Transverse colon (tissue), 4 donors: ENCODE results near the gene PPP1R14D. TPM values are rescaled to one million over a fixed set of nuclear protein-coding genes. Genes with fewer than 3 reads are reported as not detected.

ENCODE experiments used
- DNase-seq: peaks from one replicate; pipeline ENCODE4 v3.0.0-alpha.2; 2019
- H3K27ac ChIP-seq, 4 donors: fragments of 200-600 bp; sonication (generic); 2 replicates each; pipeline ENCODE4 v1.5.1; 2016 to 2018; ENCODE audit warnings: inconsistent platforms in 4 of 4
- H3K27me3 ChIP-seq: fragments of 200-600 bp; sonication (generic); 2 replicates; pipeline ENCODE4 v1.5.1; 2017; ENCODE audit warnings: inconsistent platforms
- H3K36me3 ChIP-seq, 4 donors: fragments of 200-600 bp; sonication (generic); 2 replicates each; pipeline ENCODE4 v1.5.1; 2017 to 2019; ENCODE audit warnings: inconsistent platforms in 4 of 4
- H3K4me1 ChIP-seq, 4 donors: fragments of 200-600 bp; sonication (generic); 2 replicates each; pipeline ENCODE4 v1.5.1; 2017 to 2020; ENCODE audit warnings: inconsistent platforms in 4 of 4
- H3K4me3 ChIP-seq, 4 donors: fragments of 200-600 bp; sonication (generic); 1 replicate in 1 of 4; 2 replicates in 3 of 4; pipeline versions ENCODE4 v1.5.1 to v1.6.1; 2017 to 2019; ENCODE audit warnings: inconsistent platforms in 4 of 4
- H3K9me3 ChIP-seq, 2 donors: fragments of 200-600 bp; sonication (generic); 2 replicates each; pipeline ENCODE4 v1.5.1; 2017 to 2019; ENCODE audit warnings: inconsistent platforms in 2 of 2
- CTCF ChIP-seq, 5 experiments: fragments of 200-600 bp in 3 of 5; fragments of 450-650 bp in 2 of 5; sonication (generic) in 3 of 5; IDR thresholded peaks; 1 replicate in 2 of 5; 2 replicates in 3 of 5; pipeline ENCODE4 v1.5.1; 2016 to 2017; ENCODE audit warnings: antibody characterized with exemption in 5 of 5, inconsistent platforms in 3 of 5, mild to moderate bottlenecking in 2 of 5, moderate library complexity in 1 of 5
- EP300 ChIP-seq: sonication (generic); formaldehyde crosslinking; IDR thresholded peaks from one replicate; pipeline ENCODE4 v1.6.1; 2017; ENCODE audit warnings: antibody characterized with exemption, low read depth
- POLR2A ChIP-seq: fragments of 450-650 bp; IDR thresholded peaks from one replicate; pipeline ENCODE4 v1.6.1; 2016; ENCODE audit warnings: antibody characterized with exemption, mild to moderate bottlenecking, moderate library complexity
- POLR2AphosphoS5 ChIP-seq, 3 donors: sonication (generic); formaldehyde crosslinking; IDR thresholded peaks; one replicate each; pipeline ENCODE4 v1.6.1; 2016; ENCODE audit warnings: antibody characterized with exemption in 3 of 3
- WGBS, 2 donors: methylation state at CpG; one replicate each; pipeline ENCODE4 v1.1.5; 2018; ENCODE audit warnings: low coverage in 1 of 2; 5-methylcytosine and 5-hydroxymethylcytosine counted together
- in situ Hi-C, 4 donors: fragments of 200-750 bp; cut with MboI; loops; one replicate each; pipeline versions ENCODE4 v1.15.0 to v1.15.1; 2017; ENCODE audit warnings: low sequenced_read_pairs in 3 of 4, low pct_ligation_motif_present in 1 of 4, low pct_unique_long_range_greater_than_20kb in 1 of 4
- intact Hi-C: fragments of 100-400 bp; cut with DNase I; formaldehyde crosslinking; loops from one replicate; pipeline ENCODE4 v1.15.1; 2023; ENCODE audit warnings: low total_unique reads
- total RNA-seq, 4 donors: library from RNA; depleted of rRNA; stranded (reverse); fragments of >200 nt; gene quantifications; one replicate each; pipeline ENCODE4 v1.1.0, GENCODE V29; 2016

The PPP1R14D gene
- total RNA-seq, 4 donors from 2014 or later: 19.5 to 256 (median 144) TPM

DNA sequence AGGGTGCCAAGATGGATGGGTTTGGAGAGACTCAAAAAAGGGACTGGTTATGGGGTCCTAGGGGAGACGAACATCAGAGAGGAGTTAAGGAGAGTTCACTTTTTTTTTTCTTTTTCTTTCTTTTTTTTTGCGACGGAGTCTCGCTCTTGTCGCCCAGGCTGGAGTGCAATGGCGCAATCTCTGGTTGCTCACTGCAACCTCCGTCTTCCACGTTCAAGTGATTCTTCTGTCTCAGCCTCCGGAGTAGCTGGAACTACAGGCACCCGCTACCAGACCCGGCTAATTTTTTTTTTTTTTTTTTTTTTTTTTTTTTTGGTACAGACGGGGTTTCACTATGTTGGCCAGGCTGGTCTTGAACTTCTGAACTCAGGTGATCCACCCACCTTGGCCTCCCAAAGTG is 16.5 kb upstream of the PPP1R14D start:
- Histone ChIP-seq H3K4me3 (peak overlapping the region; percentile 46 to 73 (median 64)), H3K9me3 (no peaks in the 10 kb centered on the region), H3K27ac (peak overlapping the region; percentile 85 to 94 (median 92)), H3K27me3 (peaks cover 9% of the 10 kb centered on the region), H3K4me1 (peaks cover 0 to 51% (median 21%) of the 10 kb centered on the region in 4 donors), H3K36me3 (no peaks in the 10 kb centered on the region)
- 29 to 33% methylated on average over 6 to 11 of the region's 12 CpGs for WGBS, 2 donors
- DNase-seq: no peak
- TF ChIP-seq POLR2A (no peak), POLR2AphosphoS5 (IDR thresholded peaks at IDR 0.05) (no peak), CTCF (IDR thresholded peaks at IDR 0.05) (no peak), EP300 (no peak)
- intact Hi-C loops: no loop called here
- in situ Hi-C loops: no loop called here

DNA sequence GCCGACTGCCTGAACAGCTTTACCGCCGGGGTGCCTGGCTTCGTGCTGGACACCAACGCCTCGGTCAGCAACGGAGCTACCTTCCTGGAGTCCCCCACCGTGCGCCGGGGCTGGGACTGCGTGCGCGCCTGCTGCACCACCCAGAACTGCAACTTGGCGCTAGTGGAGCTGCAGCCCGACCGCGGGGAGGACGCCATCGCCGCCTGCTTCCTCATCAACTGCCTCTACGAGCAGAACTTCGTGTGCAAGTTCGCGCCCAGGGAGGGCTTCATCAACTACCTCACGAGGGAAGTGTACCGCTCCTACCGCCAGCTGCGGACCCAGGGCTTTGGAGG is 16.2 kb upstream of the PPP1R14D start:
- intact Hi-C loops (no loop called here), in situ Hi-C loops (no loop called here)
- Histone ChIP-seq H3K9me3 (no peaks in the 10 kb centered on the region), H3K27me3 (peaks cover 9% of the 10 kb centered on the region), H3K27ac (peak overlapping the region; percentile 85 to 94 (median 92)), H3K4me1 (peaks cover 0 to 48% (median 21%) of the 10 kb centered on the region in 4 donors), H3K4me3 (peak overlapping the region; percentile 46 to 73 (median 64)), H3K36me3 (no peaks in the 10 kb centered on the region)
- DNase-seq: peak; percentile 39
- TF ChIP-seq CTCF (IDR thresholded peaks at IDR 0.05) (peak in 1 of 5 experiments; percentile 19), EP300 (no peak)
- WGBS, 2 donors: 0 to 4% methylated on average over 3 to 28 of the region's 28 CpGs

DNA sequence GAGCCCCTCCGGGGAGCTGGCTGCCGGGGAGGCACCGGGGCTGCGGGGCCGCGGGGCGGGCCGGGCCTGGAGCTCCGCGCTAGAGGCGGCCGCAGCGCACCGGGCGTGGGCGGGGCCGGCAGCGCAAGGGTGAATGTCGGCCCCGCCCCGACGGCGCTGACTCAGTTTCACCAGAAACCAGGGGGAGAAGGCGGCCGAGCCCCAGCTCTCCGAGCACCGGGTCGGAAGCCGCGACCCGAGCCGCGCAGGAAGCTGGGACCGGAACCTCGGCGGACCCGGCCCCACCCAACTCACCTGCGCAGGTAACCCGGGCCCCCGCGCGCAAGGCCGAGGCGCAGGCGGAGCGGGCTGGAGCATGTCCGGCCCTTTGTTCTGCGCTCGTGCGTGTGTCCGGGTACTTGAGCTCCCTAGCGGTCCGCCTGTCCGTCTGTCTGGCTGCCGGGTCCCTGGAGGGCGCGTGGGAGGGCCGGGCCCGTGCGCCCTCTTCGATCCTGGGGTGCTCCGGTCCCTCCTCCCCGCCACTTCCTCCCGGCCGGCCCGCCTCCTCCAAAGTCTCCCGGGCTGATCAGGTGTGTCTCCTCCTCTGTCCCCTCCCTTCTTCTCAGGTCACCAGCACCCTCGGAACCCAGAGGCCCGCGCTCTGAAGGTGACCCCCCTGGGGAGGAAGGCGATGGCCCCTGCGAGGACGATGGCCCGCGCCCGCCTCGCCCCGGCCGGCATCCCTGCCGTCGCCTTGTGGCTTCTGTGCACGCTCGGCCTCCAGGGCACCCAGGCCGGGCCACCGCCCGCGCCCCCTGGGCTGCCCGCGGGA is 15.6 kb upstream of the PPP1R14D start, which contains the start of gene SPINT1:
Gene SPINT1 (plus strand): TSS at position 164 of the 811 bp plus-strand sequence. CDS start 507 bp downstream, at position 671.
- peak; percentile 82 for DNase-seq
- H3K36me3 ChIP-seq: no peaks in the 10 kb centered on the region
- peaks cover 0 to 46% (median 21%) of the 10 kb centered on the region in 4 donors for H3K4me1 ChIP-seq
- in situ Hi-C loops: no loop called here
- 1% methylated on average over 32 of the region's 89 CpGs; no CpG with 5 or more reads in 1 of the 2 donors for WGBS, 2 donors
- peak within 1 kb of the TSS; percentile 85 to 94 (median 92) for H3K27ac ChIP-seq
- TF ChIP-seq EP300: no peak
- TF ChIP-seq POLR2A: peak; percentile 89
- TF ChIP-seq POLR2AphosphoS5 (IDR thresholded peaks at IDR 0.05): peak; percentile 44 to 78 (median 65)
- intact Hi-C loops: no loop called here
- H3K27me3 ChIP-seq: peaks cover 9% of the 10 kb centered on the region
- peak within 1 kb of the TSS; percentile 46 to 73 (median 64) for H3K4me3 ChIP-seq
- no peaks in the 10 kb centered on the region for H3K9me3 ChIP-seq

- peak overlapping the region; percentile 26 to 73 (median 64) for H3K4me3 ChIP-seq
- H3K27me3 ChIP-seq: peaks cover 9% of the 10 kb centered on the region
- no peaks in the 10 kb centered on the region for H3K9me3 ChIP-seq
- H3K27ac ChIP-seq: peak overlapping the region; percentile 85 to 94 (median 92)
- intact Hi-C loops: no loop called here
- DNase-seq: no peak
- TF ChIP-seq CTCF (IDR thresholded peaks at IDR 0.05) (no peak), EP300 (no peak), POLR2AphosphoS5 (IDR thresholded peaks at IDR 0.05) (no peak), POLR2A (no peak)
- no peaks in the 10 kb centered on the region for H3K36me3 ChIP-seq
- peaks cover 0 to 42% (median 21%) of the 10 kb centered on the region in 4 donors for H3K4me1 ChIP-seq
- 14 to 44% methylated on average over 7 to 28 of the region's 34 CpGs for WGBS, 2 donors
- in situ Hi-C loops: no loop called here
These were observed 14.9 kb upstream of the PPP1R14D start for GRCh38 chr15:40843261-40843884.
